HG02798 (cell line): ENCODE measurements around the gene PIEZO2.
"Not testable (repeated sequence)": the region's sequence is repeated elsewhere in the genome, so short reads cannot be mapped to it uniquely, and the experiment has no call there.

Experiments
- ATAC-seq: cut with Tn5 transposase; IDR thresholded peaks from one replicate; pipeline ENCODE4 v1.9.1; 2021; ENCODE audit warnings: mild to moderate bottlenecking; ENCODE audit not compliant: unreplicated experiment, poor library complexity

PIEZO2 gene

GRCh38 chr18:10670856-10671255, 478.5 kb downstream of the PIEZO2 start:
- ATAC-seq = no peak

DNA sequence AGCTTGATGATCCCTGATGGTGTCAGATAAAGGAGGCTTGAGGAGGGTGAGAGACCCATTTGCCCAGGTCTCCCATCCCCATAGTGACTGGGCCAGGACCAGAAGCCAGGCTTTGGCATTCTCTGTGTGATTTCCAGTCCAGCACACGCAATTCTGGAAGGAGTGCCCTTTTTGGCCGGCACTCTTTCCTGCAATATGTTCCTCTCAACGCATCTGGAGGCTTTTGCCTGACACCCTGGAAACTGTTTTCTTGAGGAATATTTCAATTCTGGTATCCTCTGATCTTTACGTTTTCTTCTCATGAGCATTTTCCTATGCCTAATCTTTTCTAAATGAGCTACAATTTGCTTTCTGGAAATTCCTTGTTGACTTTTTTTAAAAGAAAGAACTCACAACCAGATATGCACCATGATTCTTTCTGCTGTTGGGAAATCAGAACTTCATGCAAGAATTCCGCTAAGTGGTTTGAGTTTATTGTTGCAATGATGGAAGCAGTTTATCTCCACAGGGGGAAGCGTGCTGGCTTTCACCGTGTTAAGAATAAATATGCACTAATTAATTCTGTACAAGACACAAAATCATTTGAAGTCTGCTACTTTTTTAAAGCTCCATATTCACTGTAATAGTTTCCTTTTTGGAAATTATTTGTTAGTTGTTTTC, 479.8 kb downstream of the PIEZO2 start:
- no peak for ATAC-seq

GRCh38 chr18:10663750-10664149, 485.6 kb downstream of the PIEZO2 start:
- ATAC-seq = no peak

DNA sequence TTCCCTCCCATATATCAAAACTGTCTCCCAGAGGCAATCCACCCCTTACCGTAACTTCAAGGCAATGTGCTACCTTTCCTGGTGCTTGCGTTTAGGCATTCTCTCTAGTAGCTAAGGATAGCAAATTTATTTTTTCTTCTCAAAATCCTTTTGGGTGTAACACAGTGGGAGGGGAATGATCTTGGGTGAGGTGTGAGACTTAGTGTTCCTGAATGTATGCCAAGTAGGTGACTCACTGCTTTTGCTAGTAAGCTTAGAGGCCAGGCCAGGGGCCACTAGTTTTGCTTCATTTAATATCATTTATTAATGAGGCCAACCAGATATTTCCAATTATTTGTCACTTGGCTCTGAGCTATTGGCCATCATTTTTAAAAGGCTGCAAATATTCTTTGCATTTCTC, 488.1 kb downstream of the PIEZO2 start:
- ATAC-seq = no peak

DNA sequence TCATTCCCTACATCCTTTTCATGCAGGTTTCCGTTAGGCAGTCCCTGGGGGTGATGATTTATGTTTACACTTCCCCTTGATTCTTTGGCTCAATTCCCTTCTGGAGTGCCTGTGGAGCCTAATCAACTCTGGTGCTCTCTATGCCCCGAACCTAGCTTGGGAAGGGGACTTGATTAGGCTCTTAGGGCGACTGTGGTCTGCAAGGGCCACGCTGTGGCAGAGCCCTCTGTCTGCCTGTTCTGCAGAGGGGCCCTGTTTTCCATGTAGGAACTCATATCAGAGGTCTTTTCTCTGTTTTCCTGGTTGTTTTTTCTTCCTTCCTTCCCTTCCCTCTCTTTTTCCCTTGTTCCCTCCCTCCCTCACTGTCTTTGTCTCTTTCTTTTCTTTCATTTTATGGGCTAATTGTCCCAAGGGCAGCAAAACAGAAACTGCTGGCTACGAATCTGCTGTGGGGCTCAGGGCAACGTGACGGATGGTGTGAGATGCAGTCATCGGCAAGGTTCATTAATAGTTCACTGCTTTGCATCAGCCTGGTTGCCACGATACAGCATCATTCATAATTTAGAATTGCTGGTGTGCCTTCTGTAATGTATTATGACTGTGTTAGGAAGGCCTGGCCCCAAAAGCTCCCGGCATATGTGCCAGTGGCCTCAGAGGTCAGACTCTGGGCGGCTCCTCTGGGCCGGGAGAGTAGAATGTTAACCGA, 489.0 kb downstream of the PIEZO2 start:
- ATAC-seq = no peak

DNA sequence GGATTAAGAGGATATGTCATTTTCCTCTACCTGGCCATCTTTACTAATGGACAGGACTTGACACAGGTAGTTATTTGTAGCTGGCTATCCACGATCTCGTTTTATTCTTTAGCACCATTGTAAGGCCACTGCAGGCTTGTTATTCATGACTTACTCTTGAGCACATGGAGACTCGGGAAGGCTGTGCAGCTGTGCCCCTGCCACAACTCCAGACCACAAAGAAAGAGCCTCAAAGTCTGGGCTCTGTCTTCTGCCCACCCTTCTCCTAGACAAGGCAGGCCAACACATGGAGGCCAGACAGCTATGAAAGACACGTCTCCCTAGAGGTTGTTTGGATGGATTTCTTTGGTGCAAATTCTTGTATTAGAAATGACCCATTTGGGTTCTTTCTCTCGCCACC, 489.8 kb downstream of the PIEZO2 start:
- no peak for ATAC-seq

- ATAC-seq = no peak
Measured at GRCh38 chr18:10659000-10659399, 490.4 kb downstream of the PIEZO2 start.

GRCh38 chr18:10644003-10644402, 505.4 kb downstream of the PIEZO2 start:
- ATAC-seq = not testable (repeated sequence)

GRCh38 chr18:10642915-10643524, 506.3 kb downstream of the PIEZO2 start:
- ATAC-seq = not testable (repeated sequence)

DNA sequence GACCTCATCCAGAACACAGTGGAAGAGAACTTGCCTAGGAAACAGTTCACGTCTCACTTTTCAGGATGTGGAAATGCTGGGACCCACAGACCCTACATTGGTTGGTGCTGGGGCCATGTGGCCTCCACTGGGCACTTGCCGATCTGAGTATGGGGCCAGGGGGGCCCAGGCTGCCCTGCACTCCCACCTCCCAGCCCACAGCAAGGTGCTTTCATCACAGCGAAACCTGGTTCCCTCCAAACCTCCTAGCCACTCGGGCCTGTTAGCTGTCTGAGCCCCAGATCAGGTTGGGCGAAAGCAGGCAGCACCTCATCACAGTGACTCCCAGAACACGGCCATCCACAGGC, 510.9 kb downstream of the PIEZO2 start:
- not testable (repeated sequence) for ATAC-seq

GRCh38 chr18:10637858-10638538, 511.4 kb downstream of the PIEZO2 start:
- ATAC-seq = not testable (repeated sequence)

DNA sequence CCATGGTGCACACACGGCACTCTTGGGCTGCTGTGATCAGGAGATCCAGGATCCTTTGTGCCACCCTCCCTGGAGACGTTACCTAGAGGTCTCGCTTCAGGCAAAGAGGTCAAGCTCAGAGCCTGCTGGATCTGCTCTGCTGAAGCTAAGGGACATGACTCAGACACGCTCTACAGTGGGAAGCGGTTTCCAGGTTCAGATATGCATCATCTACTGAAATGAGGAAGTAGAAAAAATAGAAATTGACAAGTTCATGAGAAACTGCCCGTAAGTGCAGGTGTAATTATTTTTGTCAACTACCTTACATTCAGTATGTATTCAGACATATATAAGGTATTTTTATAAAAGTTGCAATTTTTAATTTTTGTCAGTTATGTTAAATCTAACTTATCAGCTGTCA, 520.3 kb downstream of the PIEZO2 start:
- peak; percentile 96 for ATAC-seq

DNA sequence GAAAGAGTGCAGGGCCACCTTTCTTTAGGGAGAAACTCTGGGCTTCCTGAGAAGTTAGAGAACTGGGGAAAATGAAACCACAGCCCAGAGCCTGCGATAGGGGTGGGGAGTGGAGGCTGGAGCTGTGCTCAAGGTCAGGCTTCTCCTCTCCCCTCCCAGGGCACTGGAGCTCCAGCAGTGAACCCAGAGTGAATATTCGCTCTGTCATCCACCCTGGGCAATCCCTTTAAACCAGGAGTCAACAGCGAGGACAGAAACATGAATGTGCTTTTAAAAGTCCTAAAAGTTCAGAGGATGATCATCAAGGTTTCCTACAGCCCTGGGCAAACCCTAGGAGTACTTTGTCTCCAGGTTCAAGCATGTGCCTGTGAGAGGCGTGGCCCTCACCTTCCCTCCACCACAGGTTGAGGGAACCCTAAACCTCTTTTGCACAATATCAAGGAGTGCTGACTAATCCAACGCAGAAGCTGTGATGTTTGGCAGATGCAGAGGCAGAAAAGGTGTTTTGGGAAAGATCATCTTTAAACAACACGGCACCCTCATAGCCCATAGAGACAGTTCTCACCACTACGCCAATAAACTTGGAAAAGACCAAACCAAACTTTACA, 522.7 kb downstream of the PIEZO2 start:
- ATAC-seq = not testable (repeated sequence)

GRCh38 chr18:10623606-10624005, 525.8 kb downstream of the PIEZO2 start:
- not testable (repeated sequence) for ATAC-seq

DNA sequence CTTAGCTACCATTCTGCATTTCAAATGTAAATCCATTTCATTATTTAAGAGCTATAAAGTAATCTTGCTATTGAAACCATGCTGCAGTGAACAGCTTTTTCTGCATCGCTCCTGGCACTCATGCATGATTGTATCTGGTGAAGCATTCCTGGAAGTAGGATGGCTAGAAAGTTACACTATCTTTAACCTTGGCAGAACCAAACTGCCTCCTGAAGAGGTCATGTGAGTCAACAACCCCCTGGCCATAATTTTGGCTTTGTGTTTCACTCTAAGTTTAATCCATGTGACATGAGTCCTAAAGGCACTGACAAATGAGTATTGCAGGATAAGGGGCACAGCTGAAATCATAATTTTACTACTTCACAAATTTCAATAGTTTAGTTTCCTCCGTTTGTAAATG, 526.4 kb downstream of the PIEZO2 start:
- not testable (repeated sequence) for ATAC-seq

GRCh38 chr18:10620670-10621329, 528.6 kb downstream of the PIEZO2 start:
- ATAC-seq = not testable (repeated sequence)
